ENCODE measurements around the gene ZYG11B.
A peak's percentile ranks its signal among the peaks of the same experiment; 100 is the strongest.
"Not testable (repeated sequence)": the region's sequence is repeated elsewhere in the genome, so short reads cannot be mapped to it uniquely, and the experiment has no call there.

Gene ZYG11B

DNA sequence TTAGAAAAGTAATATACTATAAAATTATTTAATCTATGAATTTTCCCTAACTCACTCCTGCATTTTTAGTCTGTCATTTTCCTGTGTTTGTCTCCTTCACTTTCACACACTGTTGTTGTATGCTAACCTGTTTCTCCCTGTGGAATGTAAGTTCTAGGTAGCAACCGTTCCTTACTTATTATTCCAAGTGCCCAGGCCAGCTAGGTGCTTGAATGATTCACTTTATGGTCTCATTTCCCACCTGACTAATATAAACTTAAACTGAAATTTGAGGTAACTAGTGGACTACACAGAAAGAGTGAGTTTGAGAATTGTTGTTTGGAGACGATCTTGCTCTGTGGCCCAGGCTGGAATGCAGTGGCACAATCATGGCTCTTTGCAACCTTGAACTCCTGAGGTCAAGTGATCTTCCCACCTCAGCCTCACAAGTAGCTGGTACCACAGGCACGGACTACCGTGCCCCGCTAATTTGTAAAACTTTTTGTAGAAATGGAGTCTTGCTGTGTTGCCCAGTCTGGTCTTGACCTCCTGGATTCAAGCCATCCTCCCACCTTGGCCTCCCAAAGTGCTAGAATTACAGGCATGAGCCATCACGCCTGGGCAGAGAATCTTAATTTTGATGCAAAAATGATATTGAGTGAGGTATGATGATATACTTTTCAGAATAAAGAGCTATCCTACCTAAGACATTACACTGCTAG, 1.9 kb downstream of the ZYG11B start:
- Histone ChIP-seq H3K4me3 (peak overlapping the region; percentile 92), H3K27ac (no peak overlapping the region)
- TF ChIP-seq, protein P1, sequence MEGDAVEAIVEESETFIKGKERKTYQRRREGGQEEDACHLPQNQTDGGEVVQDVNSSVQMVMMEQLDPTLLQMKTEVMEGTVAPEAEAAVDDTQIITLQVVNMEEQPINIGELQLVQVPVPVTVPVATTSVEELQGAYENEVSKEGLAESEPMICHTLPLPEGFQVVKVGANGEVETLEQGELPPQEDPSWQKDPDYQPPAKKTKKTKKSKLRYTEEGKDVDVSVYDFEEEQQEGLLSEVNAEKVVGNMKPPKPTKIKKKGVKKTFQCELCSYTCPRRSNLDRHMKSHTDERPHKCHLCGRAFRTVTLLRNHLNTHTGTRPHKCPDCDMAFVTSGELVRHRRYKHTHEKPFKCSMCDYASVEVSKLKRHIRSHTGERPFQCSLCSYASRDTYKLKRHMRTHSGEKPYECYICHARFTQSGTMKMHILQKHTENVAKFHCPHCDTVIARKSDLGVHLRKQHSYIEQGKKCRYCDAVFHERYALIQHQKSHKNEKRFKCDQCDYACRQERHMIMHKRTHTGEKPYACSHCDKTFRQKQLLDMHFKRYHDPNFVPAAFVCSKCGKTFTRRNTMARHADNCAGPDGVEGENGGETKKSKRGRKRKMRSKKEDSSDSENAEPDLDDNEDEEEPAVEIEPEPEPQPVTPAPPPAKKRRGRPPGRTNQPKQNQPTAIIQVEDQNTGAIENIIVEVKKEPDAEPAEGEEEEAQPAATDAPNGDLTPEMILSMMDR (IDR thresholded peaks at IDR 0.05) = no peak
- no peak for DNase-seq (ENCODE audit: low spot score)

DNA sequence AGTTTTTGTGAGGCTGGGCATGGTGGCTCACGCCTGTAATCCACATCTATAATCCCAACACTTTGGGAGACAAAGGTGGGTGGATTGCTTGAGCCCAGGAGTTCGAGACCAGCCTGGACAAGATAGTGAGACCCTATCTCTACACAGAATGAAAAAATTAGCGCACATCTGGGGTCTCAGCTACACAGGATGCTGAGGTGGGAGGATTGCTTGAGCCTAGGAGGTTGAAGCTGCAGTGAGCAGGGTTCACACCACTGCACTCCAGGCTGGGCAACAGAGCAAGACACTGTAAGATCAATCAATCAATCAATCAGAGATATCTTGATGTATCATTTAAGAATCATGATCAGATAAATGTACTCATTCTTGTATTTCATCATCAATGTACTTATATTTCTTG, 7.1 kb downstream of the ZYG11B start:
- no peak for DNase-seq (ENCODE audit: low spot score)
- Histone ChIP-seq H3K4me3 (no peak overlapping the region), H3K27ac (no peak overlapping the region)
- TF ChIP-seq, protein P1 (IDR thresholded peaks at IDR 0.05) = no peak

DNA sequence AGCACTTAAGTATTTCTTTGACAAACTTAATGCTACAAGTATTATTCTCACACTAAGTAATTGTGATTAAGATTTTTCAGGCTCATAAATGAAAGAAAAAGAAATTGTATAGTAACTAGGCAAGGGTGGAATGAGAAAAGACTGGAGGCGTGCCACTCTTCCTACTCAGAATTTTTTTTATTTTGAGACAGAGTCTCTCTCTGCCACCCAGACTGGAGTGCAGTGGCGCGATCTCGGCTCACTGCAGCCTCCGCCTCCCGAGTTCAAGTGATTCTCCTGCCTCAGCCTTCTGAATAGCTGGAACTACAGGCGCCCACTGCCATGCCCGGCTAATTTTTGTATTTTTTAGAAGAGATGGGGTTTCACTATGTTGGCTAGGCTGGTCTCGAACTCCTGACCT, 9.1 kb downstream of the ZYG11B start:
- H3K4me3 ChIP-seq; H3K27ac ChIP-seq; DNase-seq (ENCODE audit: low spot score): not testable (repeated sequence)

DNA sequence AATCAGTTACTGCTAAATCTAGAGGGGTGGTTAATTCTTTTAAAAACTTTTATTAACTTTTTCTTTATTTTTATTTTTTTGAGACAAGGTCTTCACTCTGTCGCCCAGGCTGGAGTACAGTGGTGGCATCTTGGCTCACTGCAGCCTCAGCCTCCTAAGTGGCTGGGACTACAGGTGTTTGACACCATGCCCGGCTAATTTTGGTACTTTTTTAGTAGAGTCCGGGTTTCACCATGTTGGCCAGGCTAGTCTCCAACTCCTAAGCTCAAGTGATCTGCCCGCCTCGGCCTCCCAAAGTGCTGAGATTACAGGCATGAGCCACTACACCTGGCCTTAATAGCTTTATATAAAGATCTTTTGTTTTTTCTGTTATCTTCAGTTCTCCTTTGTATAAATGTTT, 11.9 kb downstream of the ZYG11B start:
- TF ChIP-seq, protein P1 (IDR thresholded peaks at IDR 0.05) = no peak
- no peak for DNase-seq (ENCODE audit: low spot score)
- H3K27ac ChIP-seq = no peak overlapping the region
- no peak overlapping the region for H3K4me3 ChIP-seq

DNA sequence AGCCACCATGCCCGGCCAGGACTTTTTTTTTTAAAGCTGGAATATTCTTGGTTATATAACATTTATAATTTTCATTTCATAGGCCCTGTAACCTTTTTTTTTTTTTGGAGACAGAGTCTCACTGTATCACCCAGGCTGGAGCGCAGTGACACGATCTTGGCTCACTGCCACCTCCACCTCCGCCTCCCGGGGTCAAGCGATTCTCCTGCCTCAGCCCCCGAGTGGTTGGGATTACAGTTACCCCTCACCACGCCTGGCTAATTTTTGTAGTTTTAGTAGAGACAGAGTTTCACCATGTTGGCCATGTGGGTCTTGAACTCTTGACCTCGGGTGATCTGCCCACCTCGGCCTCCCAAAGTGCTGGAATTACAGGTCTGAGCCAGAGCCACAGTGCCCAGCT, 12.6 kb downstream of the ZYG11B start:
- DNase-seq (ENCODE audit: low spot score) = no peak
- H3K27ac ChIP-seq = no peak overlapping the region

DNA sequence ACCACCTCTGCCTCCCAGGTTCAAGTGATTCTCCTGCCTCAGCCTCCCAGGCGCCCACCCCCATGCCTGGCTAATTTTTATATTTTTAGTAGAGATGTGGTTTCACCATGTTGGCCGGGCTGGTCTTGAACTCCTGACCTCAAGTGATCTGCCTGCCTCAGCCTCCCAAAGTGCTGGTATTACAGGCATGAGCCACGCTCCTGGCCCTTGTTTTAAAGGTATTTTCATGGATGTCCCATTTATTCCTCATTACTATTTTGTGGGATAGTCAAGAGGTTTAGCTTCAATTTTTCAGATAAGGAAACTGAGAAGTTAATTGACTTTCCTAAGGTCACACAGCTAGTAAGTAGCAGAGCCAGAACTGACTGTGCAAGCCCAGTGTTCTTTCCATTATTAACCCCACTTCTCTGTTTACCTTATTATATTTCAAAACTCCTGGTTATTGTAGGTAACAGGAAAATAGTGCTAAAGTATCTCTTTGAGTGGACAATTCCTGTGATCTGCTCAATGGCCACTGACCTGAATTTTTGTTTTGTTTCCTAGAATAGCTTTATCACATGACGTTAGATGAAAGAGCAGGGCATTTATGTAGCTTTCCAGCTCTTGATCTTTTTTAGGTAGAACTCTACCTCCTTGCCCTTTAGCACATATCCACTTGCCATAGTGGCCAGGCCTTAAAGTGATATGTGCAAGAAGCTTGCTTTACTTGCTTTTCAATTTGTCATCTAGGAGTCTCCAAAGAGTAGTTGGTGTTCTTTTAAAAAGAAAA, 13.6 kb downstream of the ZYG11B start:
- no peak overlapping the region for H3K4me3 ChIP-seq
- no peak for DNase-seq (ENCODE audit: low spot score)
- no peak overlapping the region for H3K27ac ChIP-seq
- TF ChIP-seq, protein P1 (IDR thresholded peaks at IDR 0.05) = no peak

More for the DNA sequence above, 12.6 kb downstream of the ZYG11B start:
- TF ChIP-seq, protein P1 (IDR thresholded peaks at IDR 0.05) = no peak
- H3K4me3 ChIP-seq = no peak overlapping the region

DNA sequence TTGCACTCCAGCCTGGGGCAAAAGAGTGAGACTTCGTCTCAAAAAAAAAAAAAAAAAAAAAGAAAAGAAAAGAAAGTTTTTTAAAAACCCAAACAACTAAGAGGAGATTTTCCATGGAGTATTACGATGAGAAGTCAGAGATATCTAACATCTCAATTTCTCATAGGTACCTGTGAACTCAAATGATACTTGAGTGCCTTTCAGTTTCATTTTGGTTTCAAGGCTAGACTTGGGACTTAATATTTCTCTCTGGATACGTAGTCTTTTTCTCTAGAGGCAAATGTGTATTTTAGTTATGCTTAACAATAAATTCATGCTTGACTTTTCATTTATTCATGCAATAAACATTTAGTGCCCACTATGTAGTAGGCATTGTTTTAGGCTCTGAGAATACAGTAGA, 15.0 kb downstream of the ZYG11B start:
- H3K4me3 ChIP-seq = no peak overlapping the region
- TF ChIP-seq, protein P1 (IDR thresholded peaks at IDR 0.05) = no peak
- no peak overlapping the region for H3K27ac ChIP-seq
- no peak for DNase-seq (ENCODE audit: low spot score)
